K562 (cell line): Measurements from ENCODE around the gene CENPE. TPM values are rescaled to one million over a fixed set of nuclear protein-coding genes. Genes with fewer than 3 reads are reported as not detected.
A peak's percentile ranks its signal among the peaks of the same experiment; 100 is the strongest.

Source experiments
- CTCF ChIP-seq, 3 experiments: IDR thresholded peaks in 2 of 3; conservative IDR thresholded peaks in 1 of 3; 2 replicates each; pipeline ENCODE4 v1.5.1; 2011 to 2012; ENCODE audit warnings: low read length in 3 of 3, mild to moderate bottlenecking in 3 of 3, control low read depth in 2 of 3, improper control_type of control experiment in 1 of 3, inconsistent platforms in 1 of 3, low read depth in 1 of 3, mixed read lengths in 1 of 3, moderate library complexity in 1 of 3; ENCODE audit not compliant: insufficient read depth in 2 of 3
- LARP7 ChIP-seq: fragments of 450-650 bp; IDR thresholded peaks from 2 replicates; pipeline ENCODE4 v1.6.1; 2016
- ZZZ3 ChIP-seq: fragments of 450-650 bp; IDR thresholded peaks from 2 replicates; pipeline ENCODE4 v1.6.1; 2016; ENCODE audit warnings: antibody characterized with exemption, mild to moderate bottlenecking, moderate library complexity
- polyA plus RNA-seq, 8 experiments: library from polyadenylated mRNA; depleted of rRNA in 4 of 8; stranded (reverse) in 5 of 8; unstranded in 3 of 8; fragments of >200 nt; fragmentation: Nextera tagmentation in 2 of 8; fragmentation: Illumina TruSeq in 1 of 8; extraction: Ambion mirVana in 2 of 8; extraction: Trizol in 1 of 8; gene quantifications; 2 replicates each; pipeline versions ENCODE4 v1.2.1 to v1.2.3, GENCODE V29; 2011 to 2014; ENCODE audit warnings: inconsistent platforms in 1 of 8, missing spikeins in 1 of 8
- total RNA-seq, 7 experiments: library from RNA; depleted of rRNA in 6 of 7; stranded (reverse); fragments of >200 nt in 6 of 7; fragmentation: Illumina TruSeq in 2 of 7; extraction: Trizol in 2 of 7; gene quantifications; 2 replicates each; pipeline versions ENCODE4 v1.2.1 to v1.2.3, GENCODE V29; 2011 to 2021; ENCODE audit warnings: low replicate concordance in 1 of 7
- TF ChIP-seq, protein P1 (sequence below): fragments of 450-650 bp; IDR thresholded peaks from 2 replicates; pipeline ENCODE4 v1.6.1; 2016; ENCODE audit warnings: mild to moderate bottlenecking, moderate library complexity

CENPE gene
- total and polyA plus RNA-seq, 9 of the 15 experiments (the other 6 are each of a cell fraction or from before 2014, with no cell fraction given) = 9.9 to 53.2 (median 27.4) TPM

GRCh38 chr4:103207673-103208072 is 9.5 kb upstream of the CENPE start (continued):
- TF ChIP-seq ZZZ3 (no peak), CTCF (IDR thresholded peaks at IDR 0.05 in 2 of 3, conservative IDR thresholded peaks at IDR 0.05 in 1 of 3; ENCODE audit: insufficient read depth in 2 of 3, low read depth in 1 of 3, low read length in 3 of 3) (peak; percentile 37 to 57 (median 54); a peak in 5 of 6 replicates), LARP7 (no peak)
- TF ChIP-seq, protein P1, sequence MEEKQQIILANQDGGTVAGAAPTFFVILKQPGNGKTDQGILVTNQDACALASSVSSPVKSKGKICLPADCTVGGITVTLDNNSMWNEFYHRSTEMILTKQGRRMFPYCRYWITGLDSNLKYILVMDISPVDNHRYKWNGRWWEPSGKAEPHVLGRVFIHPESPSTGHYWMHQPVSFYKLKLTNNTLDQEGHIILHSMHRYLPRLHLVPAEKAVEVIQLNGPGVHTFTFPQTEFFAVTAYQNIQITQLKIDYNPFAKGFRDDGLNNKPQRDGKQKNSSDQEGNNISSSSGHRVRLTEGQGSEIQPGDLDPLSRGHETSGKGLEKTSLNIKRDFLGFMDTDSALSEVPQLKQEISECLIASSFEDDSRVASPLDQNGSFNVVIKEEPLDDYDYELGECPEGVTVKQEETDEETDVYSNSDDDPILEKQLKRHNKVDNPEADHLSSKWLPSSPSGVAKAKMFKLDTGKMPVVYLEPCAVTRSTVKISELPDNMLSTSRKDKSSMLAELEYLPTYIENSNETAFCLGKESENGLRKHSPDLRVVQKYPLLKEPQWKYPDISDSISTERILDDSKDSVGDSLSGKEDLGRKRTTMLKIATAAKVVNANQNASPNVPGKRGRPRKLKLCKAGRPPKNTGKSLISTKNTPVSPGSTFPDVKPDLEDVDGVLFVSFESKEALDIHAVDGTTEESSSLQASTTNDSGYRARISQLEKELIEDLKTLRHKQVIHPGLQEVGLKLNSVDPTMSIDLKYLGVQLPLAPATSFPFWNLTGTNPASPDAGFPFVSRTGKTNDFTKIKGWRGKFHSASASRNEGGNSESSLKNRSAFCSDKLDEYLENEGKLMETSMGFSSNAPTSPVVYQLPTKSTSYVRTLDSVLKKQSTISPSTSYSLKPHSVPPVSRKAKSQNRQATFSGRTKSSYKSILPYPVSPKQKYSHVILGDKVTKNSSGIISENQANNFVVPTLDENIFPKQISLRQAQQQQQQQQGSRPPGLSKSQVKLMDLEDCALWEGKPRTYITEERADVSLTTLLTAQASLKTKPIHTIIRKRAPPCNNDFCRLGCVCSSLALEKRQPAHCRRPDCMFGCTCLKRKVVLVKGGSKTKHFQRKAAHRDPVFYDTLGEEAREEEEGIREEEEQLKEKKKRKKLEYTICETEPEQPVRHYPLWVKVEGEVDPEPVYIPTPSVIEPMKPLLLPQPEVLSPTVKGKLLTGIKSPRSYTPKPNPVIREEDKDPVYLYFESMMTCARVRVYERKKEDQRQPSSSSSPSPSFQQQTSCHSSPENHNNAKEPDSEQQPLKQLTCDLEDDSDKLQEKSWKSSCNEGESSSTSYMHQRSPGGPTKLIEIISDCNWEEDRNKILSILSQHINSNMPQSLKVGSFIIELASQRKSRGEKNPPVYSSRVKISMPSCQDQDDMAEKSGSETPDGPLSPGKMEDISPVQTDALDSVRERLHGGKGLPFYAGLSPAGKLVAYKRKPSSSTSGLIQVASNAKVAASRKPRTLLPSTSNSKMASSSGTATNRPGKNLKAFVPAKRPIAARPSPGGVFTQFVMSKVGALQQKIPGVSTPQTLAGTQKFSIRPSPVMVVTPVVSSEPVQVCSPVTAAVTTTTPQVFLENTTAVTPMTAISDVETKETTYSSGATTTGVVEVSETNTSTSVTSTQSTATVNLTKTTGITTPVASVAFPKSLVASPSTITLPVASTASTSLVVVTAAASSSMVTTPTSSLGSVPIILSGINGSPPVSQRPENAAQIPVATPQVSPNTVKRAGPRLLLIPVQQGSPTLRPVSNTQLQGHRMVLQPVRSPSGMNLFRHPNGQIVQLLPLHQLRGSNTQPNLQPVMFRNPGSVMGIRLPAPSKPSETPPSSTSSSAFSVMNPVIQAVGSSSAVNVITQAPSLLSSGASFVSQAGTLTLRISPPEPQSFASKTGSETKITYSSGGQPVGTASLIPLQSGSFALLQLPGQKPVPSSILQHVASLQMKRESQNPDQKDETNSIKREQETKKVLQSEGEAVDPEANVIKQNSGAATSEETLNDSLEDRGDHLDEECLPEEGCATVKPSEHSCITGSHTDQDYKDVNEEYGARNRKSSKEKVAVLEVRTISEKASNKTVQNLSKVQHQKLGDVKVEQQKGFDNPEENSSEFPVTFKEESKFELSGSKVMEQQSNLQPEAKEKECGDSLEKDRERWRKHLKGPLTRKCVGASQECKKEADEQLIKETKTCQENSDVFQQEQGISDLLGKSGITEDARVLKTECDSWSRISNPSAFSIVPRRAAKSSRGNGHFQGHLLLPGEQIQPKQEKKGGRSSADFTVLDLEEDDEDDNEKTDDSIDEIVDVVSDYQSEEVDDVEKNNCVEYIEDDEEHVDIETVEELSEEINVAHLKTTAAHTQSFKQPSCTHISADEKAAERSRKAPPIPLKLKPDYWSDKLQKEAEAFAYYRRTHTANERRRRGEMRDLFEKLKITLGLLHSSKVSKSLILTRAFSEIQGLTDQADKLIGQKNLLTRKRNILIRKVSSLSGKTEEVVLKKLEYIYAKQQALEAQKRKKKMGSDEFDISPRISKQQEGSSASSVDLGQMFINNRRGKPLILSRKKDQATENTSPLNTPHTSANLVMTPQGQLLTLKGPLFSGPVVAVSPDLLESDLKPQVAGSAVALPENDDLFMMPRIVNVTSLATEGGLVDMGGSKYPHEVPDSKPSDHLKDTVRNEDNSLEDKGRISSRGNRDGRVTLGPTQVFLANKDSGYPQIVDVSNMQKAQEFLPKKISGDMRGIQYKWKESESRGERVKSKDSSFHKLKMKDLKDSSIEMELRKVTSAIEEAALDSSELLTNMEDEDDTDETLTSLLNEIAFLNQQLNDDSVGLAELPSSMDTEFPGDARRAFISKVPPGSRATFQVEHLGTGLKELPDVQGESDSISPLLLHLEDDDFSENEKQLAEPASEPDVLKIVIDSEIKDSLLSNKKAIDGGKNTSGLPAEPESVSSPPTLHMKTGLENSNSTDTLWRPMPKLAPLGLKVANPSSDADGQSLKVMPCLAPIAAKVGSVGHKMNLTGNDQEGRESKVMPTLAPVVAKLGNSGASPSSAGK = peak; percentile 77
- TF ChIP-seq, all 486 proteins: peak for 13
